ENCODE data around the gene LBH.
"Not testable (repeated sequence)": the region's sequence is repeated elsewhere in the genome, so short reads cannot be mapped to it uniquely, and the experiment has no call there.

The LBH gene

DNA sequence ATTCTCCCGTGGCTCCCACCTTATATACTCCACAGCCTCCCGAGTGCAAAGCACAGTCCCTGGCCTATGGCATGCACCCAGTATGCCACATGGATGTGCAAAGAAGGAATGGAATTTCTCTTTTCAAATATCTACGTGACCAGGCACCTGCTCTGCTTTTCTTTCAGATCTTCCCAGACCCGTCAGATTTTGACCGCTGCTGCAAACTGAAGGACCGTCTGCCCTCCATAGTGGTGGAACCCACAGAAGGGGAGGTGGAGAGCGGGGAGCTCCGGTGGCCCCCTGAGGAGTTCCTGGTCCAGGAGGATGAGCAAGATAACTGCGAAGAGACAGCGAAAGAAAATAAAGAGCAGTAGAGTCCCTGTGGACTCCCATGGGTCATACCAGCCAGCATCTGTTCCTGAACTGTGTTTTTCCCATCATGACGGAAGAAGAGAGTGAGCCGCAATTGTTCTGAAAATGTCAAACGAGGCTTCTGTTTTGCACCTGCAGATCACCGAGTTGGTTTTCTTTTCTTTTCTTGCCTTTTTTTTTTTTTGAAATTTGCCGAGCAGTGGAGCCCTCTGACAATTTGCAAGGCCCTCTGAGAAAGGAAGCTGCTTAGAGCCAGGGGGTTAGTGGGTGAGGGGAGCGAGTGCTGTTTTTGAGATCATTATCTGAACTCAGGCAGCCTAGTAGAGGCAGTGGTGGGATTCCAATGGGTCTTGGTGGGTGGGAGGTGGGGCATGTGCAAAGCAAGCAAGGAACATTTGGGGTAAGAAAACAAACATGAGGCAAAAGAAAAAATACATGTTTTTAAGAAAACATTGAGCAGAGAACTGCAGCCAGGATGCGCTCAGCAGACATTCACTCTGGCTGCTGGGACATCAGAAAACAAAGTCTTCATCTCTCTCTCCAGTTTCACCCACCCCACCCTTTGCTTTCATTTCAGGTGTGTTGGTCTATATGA is 26.2 kb downstream of the LBH start:
- DNase-seq (ENCODE audit: low read depth, low spot score) = no peak

DNA sequence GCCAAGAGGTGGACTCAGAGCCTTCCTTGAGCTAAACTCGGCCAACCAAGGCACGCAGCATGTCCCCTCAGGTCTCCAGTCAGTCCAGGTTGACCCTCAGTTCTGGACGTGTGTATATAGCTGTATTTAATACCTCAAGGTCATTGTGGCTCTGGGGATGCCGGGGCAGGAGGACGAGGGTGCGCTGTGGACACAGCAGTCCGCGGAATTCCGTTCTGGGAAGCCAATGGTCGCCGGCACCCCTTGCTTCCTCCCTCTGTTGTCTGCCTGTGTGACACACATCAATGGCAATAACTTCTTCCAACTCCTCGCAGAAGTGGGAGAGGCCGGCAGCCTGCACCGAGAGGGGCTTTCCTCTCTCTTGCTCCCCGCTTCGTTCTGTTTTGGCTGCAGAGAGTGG is 27.7 kb downstream of the LBH start:
- no peak for DNase-seq (ENCODE audit: low read depth, low spot score)

DNA sequence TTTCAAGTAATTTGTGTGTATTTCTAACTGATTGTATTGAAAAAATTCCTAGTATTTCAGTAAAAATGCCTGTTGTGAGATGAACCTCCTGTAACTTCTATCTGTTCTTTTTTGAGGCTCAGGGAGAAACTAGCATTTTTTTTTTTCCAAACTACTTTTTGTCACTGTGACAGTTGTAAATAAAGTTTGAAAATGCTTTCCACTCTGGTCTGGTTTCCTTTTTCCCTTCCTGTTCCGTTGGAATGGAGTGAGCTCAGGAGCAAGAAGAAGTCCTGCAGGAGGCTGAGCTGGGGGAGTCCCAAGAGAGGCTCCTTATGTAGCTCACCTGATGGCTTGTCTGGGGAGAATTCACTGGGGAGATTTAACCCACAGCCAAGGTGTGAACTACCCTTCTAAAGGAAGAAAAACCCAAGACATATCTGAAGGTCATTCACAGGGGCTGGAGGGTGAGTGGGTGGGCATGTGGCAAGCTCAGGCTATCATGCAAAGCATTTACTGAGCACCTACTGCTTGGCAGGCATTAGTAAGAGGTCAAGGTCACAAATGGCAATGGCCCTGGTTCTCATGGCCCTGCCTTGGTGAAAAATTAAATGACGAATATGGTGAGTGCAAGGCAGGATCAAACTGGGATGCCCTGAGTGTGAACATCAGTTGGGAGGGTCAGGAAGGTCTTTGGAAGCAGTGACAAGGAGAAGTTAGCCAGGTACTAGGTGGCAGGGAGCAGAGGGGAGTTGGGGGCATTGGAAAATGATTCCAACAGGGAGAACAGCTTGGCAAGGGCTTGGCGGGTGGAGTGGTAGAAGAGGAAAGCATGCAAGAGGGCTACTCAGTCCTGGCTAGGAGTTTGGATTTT is 28.7 kb downstream of the LBH start:
- no peak for DNase-seq (ENCODE audit: low read depth, low spot score)

- no peak for DNase-seq (ENCODE audit: low read depth, low spot score)
Measured at GRCh38 chr2:30260941-30261340, 29.6 kb downstream of the LBH start.

GRCh38 chr2:30261695-30262211 is 30.4 kb downstream of the LBH start:
- no peak for DNase-seq (ENCODE audit: low read depth, low spot score)

DNA sequence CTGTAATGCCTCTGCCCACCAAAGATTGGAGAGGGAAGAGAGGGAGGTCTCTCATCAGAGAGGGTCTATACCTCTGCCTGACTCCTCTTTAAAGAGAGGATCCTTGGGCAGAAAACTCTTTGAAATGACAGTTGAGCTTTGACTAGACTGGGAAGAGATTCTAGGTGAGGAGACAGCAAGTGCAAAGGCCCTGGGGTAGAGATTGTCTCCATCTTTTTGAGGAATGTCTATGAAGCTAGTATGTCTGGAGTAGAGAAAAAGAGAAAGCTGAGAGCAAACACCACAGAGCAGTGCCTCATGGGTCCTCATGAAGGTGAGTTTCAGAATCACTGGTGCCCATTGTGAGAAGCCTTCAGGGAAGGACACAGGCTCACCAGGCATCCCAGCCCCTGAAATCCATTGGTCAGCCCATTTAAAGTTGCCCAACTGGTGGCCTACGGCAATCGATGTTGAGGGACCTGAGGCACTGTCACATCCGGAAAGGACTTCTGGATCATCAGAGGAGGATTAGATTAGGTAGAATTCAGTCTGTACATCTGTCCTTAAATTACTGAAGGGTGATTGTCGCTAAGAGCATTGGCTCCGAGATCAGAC is 31.5 kb downstream of the LBH start:
- no peak for DNase-seq (ENCODE audit: low read depth, low spot score)

GRCh38 chr2:30264274-30264673 is 32.9 kb downstream of the LBH start:
- no peak for DNase-seq (ENCODE audit: low read depth, low spot score)

- no peak for DNase-seq (ENCODE audit: low read depth, low spot score)
Measured at GRCh38 chr2:30265052-30266015, 34.0 kb downstream of the LBH start.

DNA sequence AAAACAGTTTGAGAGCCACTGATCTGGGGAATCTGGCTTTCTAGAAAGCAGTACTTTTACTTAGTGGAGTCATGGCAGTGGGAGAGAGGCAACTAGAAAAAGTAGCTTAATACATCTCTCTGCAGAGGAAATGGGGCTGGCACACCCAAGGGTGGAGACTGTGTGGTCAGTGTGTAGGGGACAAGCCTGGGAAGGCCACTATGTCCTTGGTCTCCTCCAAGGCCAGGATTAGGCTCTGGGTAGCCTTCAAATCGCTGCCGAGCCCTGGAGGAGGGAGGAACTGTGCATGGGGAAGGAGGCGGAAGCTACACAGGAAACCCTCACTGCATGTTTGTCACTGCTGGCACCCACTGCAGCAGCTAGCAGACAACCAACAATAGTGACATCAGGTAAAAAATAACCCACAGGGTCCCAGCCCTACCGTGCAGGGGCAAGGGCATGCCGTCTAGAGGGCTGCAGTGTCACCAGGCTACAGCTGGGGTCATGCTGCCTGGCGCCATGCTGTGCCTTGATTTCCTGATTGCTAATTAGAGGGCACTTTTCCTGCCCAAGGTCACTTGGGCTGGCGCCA is 34.8 kb downstream of the LBH start:
- DNase-seq (ENCODE audit: low read depth, low spot score) = no peak

DNA sequence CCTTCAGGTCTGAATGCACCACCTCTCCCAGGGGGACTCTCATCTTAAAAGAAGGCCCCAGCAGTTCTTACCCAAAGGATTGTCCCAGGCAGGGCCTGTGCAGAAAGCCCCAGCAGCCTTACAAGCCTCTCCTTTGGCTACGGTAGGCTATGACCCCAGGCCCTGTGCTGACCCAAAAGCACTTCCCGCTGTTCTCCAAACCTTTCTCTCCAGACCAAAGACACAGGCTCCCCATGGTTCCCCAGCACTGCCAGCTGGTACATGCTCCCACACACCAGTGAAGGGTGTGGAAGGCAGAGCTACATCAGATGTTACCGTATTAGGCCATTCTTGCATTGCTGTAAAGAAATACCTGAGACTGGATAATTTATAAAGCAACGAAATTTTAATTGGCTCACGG is 35.4 kb downstream of the LBH start:
- no peak for DNase-seq (ENCODE audit: low read depth, low spot score)

DNA sequence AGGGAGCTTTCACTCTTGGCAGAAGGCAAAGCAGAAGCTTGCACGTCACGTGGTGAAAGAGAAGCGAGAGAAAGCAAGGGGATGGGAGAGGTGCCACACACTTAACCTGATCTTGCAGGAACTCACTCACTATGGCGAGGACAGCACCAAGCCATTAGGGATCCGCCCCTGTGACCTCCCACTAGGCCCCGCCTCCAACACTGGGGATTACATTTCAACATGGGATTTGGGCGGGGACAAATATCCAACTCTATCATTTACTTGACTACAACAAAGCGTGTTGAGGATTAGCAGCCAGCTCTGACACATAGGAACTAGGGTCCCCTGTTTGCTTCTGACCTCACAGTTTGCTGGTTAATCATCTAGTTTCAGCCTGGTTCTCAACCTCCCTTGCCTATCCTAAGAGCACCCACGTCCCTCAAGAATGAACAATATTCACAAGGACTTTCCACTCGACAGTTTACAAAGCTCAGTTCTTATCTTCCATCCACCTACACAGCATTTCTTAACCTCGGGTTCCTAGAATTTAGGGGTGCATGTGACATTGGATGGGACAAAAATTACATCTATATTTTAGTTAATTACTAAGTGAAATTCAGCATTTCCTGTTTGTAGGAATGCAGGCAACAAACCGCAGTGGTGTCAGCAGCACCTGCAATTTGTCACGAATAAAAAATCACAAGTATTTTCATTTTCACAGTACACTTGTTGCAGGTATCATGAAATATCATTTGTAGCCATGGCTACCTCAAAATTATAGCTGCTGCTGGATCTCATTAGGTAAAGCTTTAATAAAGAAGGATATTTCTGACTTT is 36.0 kb downstream of the LBH start:
- DNase-seq (ENCODE audit: low read depth, low spot score) = no peak

DNA sequence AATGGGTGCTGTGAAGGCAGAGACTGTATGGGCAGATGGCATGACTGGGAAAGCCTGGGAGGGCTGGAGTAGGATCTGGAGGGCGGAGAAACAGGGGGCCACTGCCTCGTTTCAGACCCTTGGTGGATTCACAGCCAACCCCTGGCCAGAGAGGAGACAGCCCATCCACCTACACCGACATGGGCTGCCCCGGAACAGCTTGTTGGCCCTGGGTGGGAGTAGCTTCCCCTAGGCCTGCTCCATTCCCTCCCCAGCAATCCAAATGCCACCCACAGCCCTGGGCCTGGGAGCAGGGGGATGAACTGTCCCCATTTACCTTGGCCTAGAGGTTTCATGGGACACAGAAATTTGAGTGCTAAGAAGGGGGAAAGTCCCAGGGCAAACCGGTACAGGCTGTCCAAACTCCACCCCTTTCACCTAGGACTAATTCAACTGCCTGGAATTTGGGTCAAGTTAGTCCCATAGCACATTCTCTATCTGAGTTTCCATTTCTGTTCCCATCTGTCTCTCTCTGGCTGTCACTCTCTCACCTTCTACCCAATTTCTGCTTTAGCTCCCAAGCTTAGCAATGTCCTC is 37.0 kb downstream of the LBH start:
- no peak for DNase-seq (ENCODE audit: low read depth, low spot score)

GRCh38 chr2:30269114-30269770 is 37.9 kb downstream of the LBH start:
- not testable (repeated sequence) for DNase-seq (ENCODE audit: low read depth, low spot score)

GRCh38 chr2:30269771-30270145 is 38.4 kb downstream of the LBH start:
- no peak for DNase-seq (ENCODE audit: low read depth, low spot score)

DNA sequence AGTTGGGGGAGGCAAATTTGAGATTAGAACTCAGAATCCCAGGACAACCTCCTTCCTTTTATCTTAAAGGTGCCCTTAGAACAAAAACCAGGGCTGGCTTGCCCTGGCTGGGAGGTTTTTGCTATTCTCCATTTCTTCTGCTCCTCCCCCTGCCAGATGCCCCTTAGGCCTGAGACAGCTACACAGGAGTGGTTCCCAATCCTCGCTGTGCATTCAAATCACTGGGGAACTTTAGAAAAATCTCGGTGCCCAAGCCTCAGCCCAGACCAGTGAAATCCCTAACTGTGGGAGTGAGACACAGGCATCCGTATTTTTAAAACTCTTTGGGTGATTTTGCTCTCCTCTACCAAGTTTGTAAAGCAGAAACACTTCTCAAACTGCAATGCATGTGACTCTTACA is 38.8 kb downstream of the LBH start:
- no peak for DNase-seq (ENCODE audit: low read depth, low spot score)

GRCh38 chr2:30271301-30271700 is 40.0 kb downstream of the LBH start:
- DNase-seq (ENCODE audit: low read depth, low spot score) = no peak

DNA sequence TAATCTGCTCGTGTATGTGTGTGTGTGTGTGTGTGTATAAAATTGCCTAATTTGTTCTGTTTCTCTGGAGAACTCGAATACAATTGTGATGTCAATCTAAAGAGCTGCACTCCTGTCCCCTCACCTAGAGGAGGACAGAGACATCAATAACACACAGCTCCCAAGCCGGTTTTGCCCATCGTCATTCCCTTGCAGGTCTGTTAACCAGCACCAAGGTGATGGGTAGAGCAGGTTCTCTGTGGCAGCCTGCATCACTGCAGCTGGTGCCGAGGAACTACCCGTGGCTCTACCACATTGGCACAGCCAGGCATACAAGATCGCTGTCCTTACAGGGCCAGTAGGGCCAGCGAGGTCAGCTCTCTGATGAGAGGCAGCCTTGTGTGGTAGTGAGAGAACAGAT is 41.0 kb downstream of the LBH start:
- DNase-seq (ENCODE audit: low read depth, low spot score) = no peak

DNA sequence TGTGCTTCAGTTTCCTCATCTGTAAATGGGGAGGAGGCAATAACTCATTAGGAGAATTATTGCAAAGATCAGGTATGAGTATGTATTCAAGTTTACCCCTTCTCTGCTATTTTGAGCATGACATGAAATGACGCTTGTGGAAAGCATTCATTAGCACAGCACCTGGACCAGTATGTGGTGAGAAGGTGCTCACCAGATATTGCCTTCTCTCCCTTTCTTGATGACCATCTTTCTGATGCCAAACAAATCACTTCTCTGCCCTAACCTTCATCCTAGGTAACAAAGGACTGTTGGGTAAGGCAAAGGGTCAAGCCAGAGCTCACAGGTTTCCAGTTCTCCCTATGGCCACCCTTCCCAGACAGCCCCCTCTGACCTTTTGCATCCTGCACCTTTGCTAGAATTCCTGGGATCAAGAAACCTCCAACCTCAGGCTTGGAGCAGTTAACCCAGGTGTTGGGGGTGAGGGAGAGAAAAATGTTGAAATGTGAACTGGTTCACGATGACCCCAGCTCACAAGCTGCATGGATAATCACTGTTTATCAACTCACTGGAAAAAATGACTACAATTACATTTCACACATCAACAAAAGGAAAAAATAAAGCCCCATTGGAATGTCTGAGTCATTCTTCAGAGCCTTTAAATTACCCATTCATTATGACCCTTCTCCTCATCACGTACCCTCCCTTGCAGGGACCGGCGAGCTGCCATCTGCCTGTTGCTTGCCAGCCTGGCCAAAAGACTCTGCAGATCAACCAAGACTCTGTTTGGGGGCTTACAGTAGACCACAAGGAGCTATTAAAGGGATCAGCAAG is 41.6 kb downstream of the LBH start:
- no peak for DNase-seq (ENCODE audit: low read depth, low spot score)
